HG03342 (cell line): ENCODE measurements around the gene FAM236A.
"Not testable (repeated sequence)": the region's sequence is repeated elsewhere in the genome, so short reads cannot be mapped to it uniquely, and the experiment has no call there.

Experiments used
- ATAC-seq: cut with Tn5 transposase; IDR thresholded peaks from one replicate; pipeline ENCODE4 v1.9.1; 2021; ENCODE audit warnings: mild to moderate bottlenecking, moderate library complexity; ENCODE audit not compliant: unreplicated experiment

Gene FAM236A

GRCh38 chrX:72937906-72938305 is at the start of gene FAM236A:
FAM236A (plus strand) TSS chrX:72938206; CDS start chrX:72938263, 57 bp downstream.
- not testable (repeated sequence) for ATAC-seq

GRCh38 chrX:72889740-72890139 is 48.3 kb upstream of the FAM236A start:
- ATAC-seq, result not testable (repeated sequence)

- not testable (repeated sequence) for ATAC-seq
These were observed 25.7 kb upstream of the FAM236A start, which contains the start of gene FAM236C for GRCh38 chrX:72912315-72912714. FAM236C (plus strand) TSS chrX:72912615; CDS start chrX:72912715, 100 bp downstream.

GRCh38 chrX:72916096-72916495 is 21.9 kb upstream of the FAM236A start:
- ATAC-seq, result not testable (repeated sequence)

GRCh38 chrX:72932283-72932682 is 5.7 kb upstream of the FAM236A start:
- not testable (repeated sequence) for ATAC-seq

- not testable (repeated sequence) for ATAC-seq
These were observed 1.6 kb upstream of the FAM236A start for GRCh38 chrX:72936455-72936854.

- ATAC-seq, result not testable (repeated sequence)
These were observed 1.0 kb upstream of the FAM236A start for GRCh38 chrX:72936882-72937455.

GRCh38 chrX:72942272-72942671 is 4.3 kb downstream of the FAM236A start:
- ATAC-seq, result not testable (repeated sequence)

- ATAC-seq, result peak; percentile 64
These were observed 5.2 kb downstream of the FAM236A start for GRCh38 chrX:72943035-72943818.

GRCh38 chrX:72943819-72944169 is 5.8 kb downstream of the FAM236A start, which contains the start of gene DMRTC1:
DMRTC1 (minus strand) TSS chrX:72943837; CDS start chrX:72875694, 68,143 bp downstream.
- peak; percentile 87 for ATAC-seq

GRCh38 chrX:72959971-72960370 is 22.0 kb downstream of the FAM236A start:
- ATAC-seq, result not testable (repeated sequence)

GRCh38 chrX:72971859-72972258 is 33.9 kb downstream of the FAM236A start:
- not testable (repeated sequence) for ATAC-seq

GRCh38 chrX:72974885-72975284 is 36.9 kb downstream of the FAM236A start:
- not testable (repeated sequence) for ATAC-seq

GRCh38 chrX:72980894-72981469 is 43.0 kb downstream of the FAM236A start:
- not testable (repeated sequence) for ATAC-seq
